Endothelial cell of umbilical vein (primary cell): ENCODE results near the gene CFAP46. TPM values are rescaled to one million over a fixed set of nuclear protein-coding genes. Genes with fewer than 3 reads are reported as not detected.

Experiments used
- BruUV-seq: library from RNA; stranded (reverse); fragments of 400-500 nt; replicated peaks from 2 replicates; lab custom pipeline; 2021; lab: Mats Ljungman, UMichigan
- CTCF ChIA-PET: fragments of 300-600, 350-600 bp; sonication (Branson Sonifier 250); formaldehyde crosslinking; loops from one replicate; lab custom pipeline; 2021; ENCODE audit warnings: antibody characterized with exemption, inconsistent platforms; lab: Charles Lee
- POLR2A ChIA-PET: fragments of 300-600, 350-600 bp; sonication (Branson Sonifier 250); formaldehyde crosslinking; loops from one replicate; lab custom pipeline; 2021; ENCODE audit warnings: antibody characterized with exemption, inconsistent platforms; lab: Charles Lee
- DNase-seq: peaks from one replicate; pipeline ENCODE4 v3.0.0-alpha.2; 2011; ENCODE audit warnings: low read depth, low spot score
- FAIRE-seq: peaks from 2 replicates; lab custom pipeline; 2011; peaks lifted over from hg19 to GRCh38; lab: Jason Lieb, UNC
- H2AFZ ChIP-seq: 2 replicates; pipeline ENCODE4 v1.6.0; 2012; ENCODE audit warnings: low read depth, low read length, control low read depth, inconsistent platforms
- H3K27ac ChIP-seq: 2 replicates; pipeline ENCODE4 v1.5.1; 2011; ENCODE audit warnings: low read depth, mild to moderate bottlenecking, control low read depth, low read length, moderate library complexity; ENCODE audit not compliant: insufficient read depth
- H3K27me3 ChIP-seq, 2 experiments: 2 replicates each; pipeline versions ENCODE4 v1.6.0 to v1.6.1; 2011; ENCODE audit warnings: low read length in 2 of 2, mixed read lengths in 1 of 2; ENCODE audit not compliant: control insufficient read depth in 2 of 2, insufficient read depth in 2 of 2
- H3K36me3 ChIP-seq, 2 experiments: 2 replicates in 1 of 2; 3 replicates in 1 of 2; pipeline ENCODE4 v1.5.1; 2011; ENCODE audit warnings: low read length in 2 of 2, mild to moderate bottlenecking in 1 of 2, moderate library complexity in 1 of 2; ENCODE audit not compliant: control insufficient read depth in 2 of 2, insufficient read depth in 2 of 2; ENCODE audit errors: extremely low read depth in 1 of 2
- H3K4me1 ChIP-seq: 3 replicates; pipeline ENCODE4 v1.5.1; 2011; ENCODE audit warnings: mild to moderate bottlenecking, low read length; ENCODE audit not compliant: control insufficient read depth, insufficient read depth; ENCODE audit errors: extremely low read depth
- H3K4me2 ChIP-seq: 2 replicates; pipeline ENCODE4 v1.6.1; 2011; ENCODE audit warnings: low read length, control low read depth, mixed read lengths; ENCODE audit not compliant: insufficient read depth
- H3K4me3 ChIP-seq, 3 experiments: fragments of 200-600 bp in 1 of 3; sonication (generic), shearing (Covaris generic) in 1 of 3; replicated peaks in 1 of 3; 2 replicates each; pipeline ENCODE4 v1.5.1; 2011 to 2016; ENCODE audit warnings: control low read depth in 3 of 3, low read length in 3 of 3, mild to moderate bottlenecking in 2 of 3, inconsistent platforms in 1 of 3, low read depth in 1 of 3, moderate library complexity in 1 of 3; ENCODE audit not compliant: insufficient read depth in 1 of 3
- H3K79me2 ChIP-seq: 2 replicates; pipeline ENCODE4 v1.6.0; 2012; ENCODE audit warnings: low read length, inconsistent platforms; ENCODE audit not compliant: control insufficient read depth, insufficient read depth
- H3K9ac ChIP-seq: replicated peaks from 2 replicates; pipeline ENCODE3; 2011; ENCODE audit warnings: low read length, control low read depth; ENCODE audit not compliant: insufficient read depth; ENCODE audit errors: extremely low read depth
- H3K9me1 ChIP-seq: replicated peaks from 3 replicates; pipeline ENCODE4 v1.6.0; 2011; ENCODE audit warnings: mild to moderate bottlenecking, low read length; ENCODE audit not compliant: control insufficient read depth, insufficient read depth; ENCODE audit errors: extremely low read depth
- H3K9me3 ChIP-seq: replicated peaks from 2 replicates; pipeline ENCODE4 v1.5.1; 2012; ENCODE audit warnings: low read length, inconsistent platforms; ENCODE audit not compliant: control insufficient read depth, insufficient read depth
- H4K20me1 ChIP-seq: replicated peaks from 2 replicates; pipeline ENCODE3; 2011; ENCODE audit warnings: mild to moderate bottlenecking, low read length; ENCODE audit not compliant: control insufficient read depth, insufficient read depth; ENCODE audit errors: extremely low read depth
- CTCF ChIP-seq, 2 donors: IDR thresholded peaks; 1 replicate in 1 of 2; 2 replicates in 1 of 2; pipeline ENCODE4 v1.5.1; 2011; ENCODE audit warnings: low read length in 2 of 2, mild to moderate bottlenecking in 2 of 2, moderate library complexity in 2 of 2, control low read depth in 1 of 2, inconsistent platforms in 1 of 2, low read depth in 1 of 2; ENCODE audit not compliant: insufficient read depth in 1 of 2; ENCODE audit errors: extremely low read depth in 1 of 2
- EZH2 ChIP-seq: IDR thresholded peaks from 2 replicates; pipeline ENCODE4 v1.6.1; 2012; ENCODE audit warnings: borderline replicate concordance, low read depth, mild to moderate bottlenecking, moderate library complexity, low read length, inconsistent platforms; ENCODE audit not compliant: severe bottlenecking
- FOS ChIP-seq: IDR thresholded peaks from 2 replicates; pipeline ENCODE4 v1.6.1; 2011; ENCODE audit warnings: mild to moderate bottlenecking, low read length, moderate library complexity, borderline replicate concordance; ENCODE audit not compliant: insufficient read depth
- GATA2 ChIP-seq: IDR thresholded peaks from 2 replicates; pipeline ENCODE4 v1.7.0; 2011; ENCODE audit warnings: low read depth, mild to moderate bottlenecking, moderate library complexity, mixed read lengths, low read length; ENCODE audit not compliant: insufficient read length, insufficient read depth
- JUN ChIP-seq: IDR thresholded peaks from 2 replicates; pipeline ENCODE4 v1.6.1; 2011; ENCODE audit warnings: borderline replicate concordance, low read depth; ENCODE audit not compliant: insufficient read length, insufficient read depth
- MYC ChIP-seq: IDR thresholded peaks from one replicate; pipeline ENCODE4 v1.6.1; 2011; ENCODE audit warnings: mild to moderate bottlenecking, low read depth, low read length
- POLR2A ChIP-seq: IDR thresholded peaks from 2 replicates; pipeline ENCODE4 v1.6.1; 2012; ENCODE audit warnings: low read depth, mild to moderate bottlenecking, control low read depth, low read length
- POLR2AphosphoS5 ChIP-seq: IDR thresholded peaks from 2 replicates; pipeline ENCODE4 v1.6.1; 2012; ENCODE audit warnings: low read depth, mild to moderate bottlenecking, control low read depth, low read length, moderate library complexity; ENCODE audit not compliant: insufficient read depth
- dilution Hi-C: fragments of 300-500 bp; cut with MboI; formaldehyde crosslinking; loops from one replicate; pipeline ENCODE4 v1.15.0; 2019; ENCODE audit warnings: low sequenced_read_pairs; ENCODE audit not compliant: extremely low pct_ligation_motif_present
- intact Hi-C: fragments of 100-400 bp; cut with micrococcal nuclease; formaldehyde crosslinking; loops from one replicate; pipeline ENCODE4 v1.10.0; 2022
- polyA plus RNA-seq, 4 experiments: library from polyadenylated mRNA; depleted of rRNA in 3 of 4; stranded (reverse) in 3 of 4; unstranded in 1 of 4; fragments of >200 nt; gene quantifications; 2 replicates each; pipeline versions ENCODE4 v1.2.1 to v1.2.3, GENCODE V29; 2011 to 2012; ENCODE audit warnings: missing spikeins in 1 of 4
- total RNA-seq: library from RNA; stranded (reverse); gene quantifications from 2 replicates; pipeline ENCODE4 v1.2.3, GENCODE V29; 2021
- TF ChIP-seq, protein P1 (sequence below): IDR thresholded peaks from 2 replicates; pipeline ENCODE4 v1.6.1; 2011; ENCODE audit not compliant: insufficient read depth, insufficient read length

The CFAP46 gene
- total and polyA plus RNA-seq, 2 donors (not counting 3 experiments of a cell fraction or from before 2014, with no cell fraction given), result 0.75 to 0.98 TPM

DNA sequence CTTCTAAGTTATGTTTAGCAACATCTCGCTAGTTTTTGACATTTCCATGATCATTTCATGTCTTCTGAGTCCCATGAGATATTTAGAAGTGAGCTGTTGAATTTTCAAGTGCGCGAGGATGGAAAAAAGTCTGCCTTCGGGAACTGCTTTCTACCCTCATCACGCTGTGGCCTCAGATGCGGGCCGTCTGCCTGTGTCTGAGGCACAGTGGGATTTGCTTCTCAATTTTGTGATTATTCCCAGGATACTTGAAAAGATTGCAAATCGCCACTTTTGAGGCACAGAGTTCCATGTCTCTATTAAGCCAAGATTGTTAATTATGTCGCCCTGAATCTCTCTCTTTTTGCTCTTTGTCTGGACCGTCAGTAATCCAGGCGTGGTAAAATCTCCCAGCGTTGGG lies 125.7 kb downstream of the CFAP46 start:
- dilution Hi-C loops (no loop called here), intact Hi-C loops (no loop called here)
- Histone ChIP-seq H3K9ac (no peak overlapping the region), H3K4me1 (no peaks in the 10 kb centered on the region), H3K4me2 (no peak overlapping the region), H3K9me1 (no peaks in the 10 kb centered on the region), H3K27ac (no peak overlapping the region), H2AFZ (no peak overlapping the region), H3K27me3 (no peaks in the 10 kb centered on the region), H4K20me1 (no peaks in the 10 kb centered on the region), H3K79me2 (no peaks in the 10 kb centered on the region), H3K36me3 (no peaks in the 10 kb centered on the region), H3K4me3 (no peak overlapping the region), H3K9me3 (no peaks in the 10 kb centered on the region)
- BruUV-seq, result no TSS peak
- CTCF ChIA-PET, result no interaction called here
- POLR2A ChIA-PET, result no interaction called here
- FAIRE-seq, result no peak
- no peak for TF ChIP-seq MYC
- TF ChIP-seq JUN, result no peak
- TF ChIP-seq GATA2, result no peak
- no peak for TF ChIP-seq POLR2A
- TF ChIP-seq, protein P1, sequence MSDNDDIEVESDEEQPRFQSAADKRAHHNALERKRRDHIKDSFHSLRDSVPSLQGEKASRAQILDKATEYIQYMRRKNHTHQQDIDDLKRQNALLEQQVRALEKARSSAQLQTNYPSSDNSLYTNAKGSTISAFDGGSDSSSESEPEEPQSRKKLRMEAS, result no peak
- no peak for TF ChIP-seq FOS
- TF ChIP-seq POLR2AphosphoS5, result no peak
- TF ChIP-seq CTCF (IDR thresholded peaks at IDR 0.05; ENCODE audit: extremely low read depth in 1 of 2, insufficient read depth in 1 of 2, low read depth in 1 of 2, low read length in 2 of 2), result no peak
- no peak for TF ChIP-seq EZH2
- DNase-seq, result no peak
